GM18951 (cell line): ENCODE results near the gene BRD9.
"Not testable (repeated sequence)": the region's sequence is repeated elsewhere in the genome, so short reads cannot be mapped to it uniquely, and the experiment has no call there.

Experiments
- POLR2A ChIP-seq: IDR thresholded peaks from 4 replicates; pipeline ENCODE4 v1.6.1; 2011; ENCODE audit warnings: mild to moderate bottlenecking; ENCODE audit not compliant: insufficient read length, insufficient read depth; ENCODE audit errors: extremely low read depth
- in situ Hi-C: fragments of 300-500 bp; cut with MboI; formaldehyde crosslinking; loops from one replicate; pipeline ENCODE4 v1.12.0; 2022; ENCODE audit warnings: low sequenced_read_pairs, mixed read lengths, inconsistent platforms; ENCODE audit not compliant: unreplicated experiment

Gene BRD9

GRCh38 chr5:859798-860296, 32.8 kb downstream of the BRD9 start:
- TF ChIP-seq POLR2A: no peak
- in situ Hi-C loops: no loop called here

DNA sequence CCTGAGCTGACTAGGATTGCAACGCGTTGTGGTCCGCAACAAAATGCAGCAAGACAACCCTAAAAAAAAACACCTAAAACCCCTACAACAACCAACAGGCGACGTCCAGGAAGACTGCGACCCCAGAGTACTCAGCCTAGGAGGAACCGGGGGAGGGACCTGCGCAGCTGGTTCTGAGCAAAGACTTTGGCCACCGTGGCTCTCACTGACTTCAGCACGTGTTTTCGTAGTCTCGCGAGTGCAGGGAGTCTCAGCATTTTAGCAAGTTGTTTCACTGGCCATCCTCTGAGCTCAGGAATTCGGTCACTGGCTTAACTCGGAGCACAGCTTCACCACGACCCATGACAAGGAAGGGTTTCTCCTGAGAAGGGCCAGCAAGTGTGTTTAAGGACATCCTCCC, 33.2 kb downstream of the BRD9 start:
- in situ Hi-C loops: no loop called here
- TF ChIP-seq POLR2A: no peak

DNA sequence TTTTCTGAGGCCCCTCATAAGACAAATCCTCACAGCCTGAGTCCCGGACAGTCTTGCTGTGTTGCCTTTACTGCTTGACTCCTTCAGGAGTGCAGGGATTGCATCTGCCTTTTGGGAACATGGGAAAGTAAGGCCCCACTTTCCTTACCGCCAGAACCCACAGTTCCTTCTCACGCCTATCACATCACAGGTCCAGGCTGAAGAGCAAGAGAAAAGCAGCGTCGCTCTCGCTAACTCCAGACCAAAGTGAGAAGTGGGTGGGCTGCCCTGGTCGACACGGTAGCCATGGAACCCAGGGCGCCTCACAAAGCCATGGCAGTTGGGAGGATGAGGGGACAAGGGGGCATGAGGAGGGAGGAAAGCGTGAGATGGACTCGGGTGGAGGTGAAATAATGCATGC, 33.9 kb downstream of the BRD9 start:
- TF ChIP-seq POLR2A: no peak
- in situ Hi-C loops: no loop called here

DNA sequence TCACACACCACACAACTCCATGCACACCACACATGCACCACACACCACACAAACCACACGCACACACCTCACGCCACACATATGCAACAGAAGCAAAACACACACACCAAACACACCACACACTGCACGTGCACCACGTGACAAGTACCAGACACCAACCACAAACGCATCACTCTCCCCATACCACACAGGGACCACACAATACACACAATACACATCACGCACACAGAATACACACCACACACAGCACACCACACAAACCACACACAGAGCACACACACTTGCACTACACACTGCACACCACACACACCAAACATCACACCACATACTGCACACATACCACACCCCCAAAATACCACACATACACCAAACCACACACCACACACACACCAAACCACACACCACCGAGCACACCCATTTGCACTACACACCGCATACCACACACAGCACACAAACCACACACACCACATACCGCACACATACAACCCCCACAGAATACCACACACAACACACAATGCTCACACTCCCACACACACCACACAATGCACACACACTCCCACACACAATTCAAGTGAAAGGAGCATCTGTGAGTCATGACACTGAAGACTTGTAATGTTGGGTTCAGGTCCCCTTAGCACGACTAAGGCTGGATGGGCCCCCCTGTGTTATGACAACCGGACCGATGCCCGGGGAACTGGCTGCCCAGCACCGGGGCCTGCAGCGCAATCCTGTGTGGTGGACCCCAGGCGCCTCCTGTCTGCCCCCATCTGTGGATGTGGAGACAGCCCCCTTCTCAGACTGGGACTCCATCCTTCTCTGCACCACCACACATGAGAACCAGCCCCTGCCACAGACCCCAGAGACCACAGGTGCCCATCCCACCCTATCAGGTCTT, 35.8 kb downstream of the BRD9 start:
- TF ChIP-seq POLR2A: no peak
- in situ Hi-C loops: no loop called here

DNA sequence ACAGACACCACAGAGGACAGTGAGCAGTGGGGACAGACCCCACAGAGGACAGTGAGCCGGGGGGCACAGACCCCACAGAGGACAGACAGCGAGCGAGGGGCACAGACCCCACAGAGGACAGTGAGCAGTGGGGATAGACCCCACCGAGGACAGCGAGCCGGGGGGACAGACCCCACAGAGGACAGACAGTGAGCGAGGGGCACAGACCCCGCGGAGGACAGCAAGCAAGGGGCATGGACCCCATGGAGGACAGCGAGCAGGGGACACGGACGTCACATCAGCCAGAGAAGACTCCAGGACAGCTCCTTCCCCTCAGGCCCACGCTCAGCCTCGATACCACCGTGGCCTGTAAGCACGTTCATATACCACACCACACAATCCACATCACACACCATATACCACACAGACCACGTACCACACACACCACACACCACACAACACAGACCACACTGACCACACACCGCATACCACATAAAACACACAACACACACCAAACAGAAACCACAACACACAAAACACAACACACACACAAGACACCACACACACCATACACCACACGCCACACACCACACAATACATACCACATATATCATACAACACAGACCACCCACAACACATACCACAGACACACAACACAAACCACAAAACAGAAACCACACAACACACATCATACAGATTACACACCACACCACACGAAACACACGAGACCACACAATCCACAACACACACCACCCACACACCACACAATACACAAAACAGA, 36.6 kb downstream of the BRD9 start:
- TF ChIP-seq POLR2A: no peak
- in situ Hi-C loops: no loop called here

DNA sequence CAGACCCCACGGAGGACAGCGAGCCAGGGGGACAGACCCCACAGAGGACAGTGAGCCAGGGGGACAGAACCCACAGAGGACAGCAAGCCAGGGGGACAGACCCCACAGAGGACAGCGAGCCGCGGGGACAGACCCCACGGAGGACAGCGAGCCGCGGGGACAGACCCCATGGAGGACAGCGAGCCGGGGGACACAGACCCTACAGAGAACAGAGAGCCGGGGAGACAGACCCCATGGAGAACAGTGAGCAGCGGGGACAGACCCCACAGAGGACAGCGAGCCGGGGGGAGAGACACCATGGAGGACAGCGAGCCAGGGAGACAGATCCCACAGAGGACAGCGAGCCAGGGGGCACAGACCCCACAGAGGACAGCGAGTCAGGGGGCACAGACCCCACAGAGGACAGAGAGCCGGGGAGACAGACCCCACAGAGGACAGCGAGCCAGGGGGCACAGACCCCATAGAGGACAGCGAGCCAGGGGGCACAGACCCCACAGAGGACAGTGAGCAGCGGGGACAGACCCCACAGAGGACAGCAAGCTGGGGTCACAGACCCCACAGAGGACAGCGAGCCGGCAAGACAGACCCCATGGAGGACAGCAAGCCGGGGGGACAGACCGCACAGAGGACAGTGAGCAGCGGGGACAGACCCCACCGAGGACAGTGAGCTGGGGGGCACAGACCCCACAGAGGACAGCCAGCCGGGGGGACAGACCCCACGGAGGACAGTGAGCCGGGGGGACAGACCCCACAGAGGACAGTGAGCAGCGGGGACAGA, 37.4 kb downstream of the BRD9 start:
- no peak for TF ChIP-seq POLR2A
- in situ Hi-C loops: no loop called here

GRCh38 chr5:854217-854616, 38.4 kb downstream of the BRD9 start:
- in situ Hi-C loops: no loop called here

GRCh38 chr5:853416-854090, 39.0 kb downstream of the BRD9 start:
- in situ Hi-C loops: not testable (repeated sequence)

More at GRCh38 chr5:854217-854616, 38.4 kb downstream of the BRD9 start:
- no peak for TF ChIP-seq POLR2A

DNA sequence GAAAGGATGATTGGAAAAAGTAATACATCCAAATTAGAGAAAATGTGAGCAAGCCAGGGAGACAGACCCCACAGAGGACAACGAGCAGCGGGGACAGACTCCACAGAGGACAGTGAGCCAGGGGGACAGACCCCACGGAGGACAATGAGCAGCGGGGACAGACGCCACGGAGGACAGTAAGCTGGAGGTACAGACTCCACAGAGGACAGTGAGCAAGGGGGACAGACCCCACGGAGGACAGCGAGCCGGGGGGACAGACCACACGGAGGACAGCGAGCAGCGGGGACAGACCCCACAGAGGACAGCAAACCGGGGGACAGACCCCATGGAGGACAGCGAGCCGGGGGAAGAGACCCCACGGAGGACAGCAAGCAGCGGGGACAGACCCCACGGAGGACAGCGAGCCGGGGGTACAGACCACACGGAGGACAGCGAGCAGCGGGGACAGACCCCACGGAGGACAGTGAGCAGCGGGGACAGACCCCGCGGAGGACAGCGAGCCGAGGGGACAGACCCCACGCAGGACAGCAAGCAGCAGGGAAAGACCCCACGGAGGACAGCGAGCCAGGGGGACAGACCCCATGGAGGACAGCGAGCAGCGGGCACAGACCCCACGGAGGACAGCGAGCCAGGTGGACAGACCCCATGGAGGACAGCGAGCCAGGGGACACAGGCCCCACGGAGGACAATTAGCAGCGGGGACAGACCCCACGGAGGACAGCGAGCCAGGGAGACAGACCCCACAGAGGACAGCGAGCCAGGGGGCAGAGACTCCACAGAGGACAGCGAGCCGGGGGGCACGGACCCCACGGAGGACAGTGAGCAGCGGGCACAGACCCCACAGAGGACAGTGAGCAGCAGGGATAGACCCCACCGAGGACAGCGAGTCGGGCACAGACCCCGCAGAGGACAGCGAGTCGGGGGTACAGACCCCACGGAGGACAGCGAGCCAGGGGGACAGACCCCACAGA, 39.9 kb downstream of the BRD9 start:
- in situ Hi-C loops: no loop called here
- TF ChIP-seq POLR2A: no peak

GRCh38 chr5:852018-852417, 40.6 kb downstream of the BRD9 start:
- TF ChIP-seq POLR2A: no peak
- in situ Hi-C loops: no loop called here

- in situ Hi-C loops: no loop called here
- TF ChIP-seq POLR2A: no peak
Measured at GRCh38 chr5:851553-851952, 41.0 kb downstream of the BRD9 start.

- in situ Hi-C loops: no loop called here
- TF ChIP-seq POLR2A: no peak
Measured at GRCh38 chr5:851076-851475, 41.5 kb downstream of the BRD9 start.
